AG08396 (cell line): Measurements from ENCODE around the gene ERCC1.
A peak's percentile ranks its signal among the peaks of the same experiment; 100 is the strongest.

ENCODE experiments used
- DNase-seq: peaks from one replicate; pipeline ENCODE4 v3.0.0; 2012; ENCODE audit warnings: low spot score, mixed read lengths

ERCC1 gene

DNA sequence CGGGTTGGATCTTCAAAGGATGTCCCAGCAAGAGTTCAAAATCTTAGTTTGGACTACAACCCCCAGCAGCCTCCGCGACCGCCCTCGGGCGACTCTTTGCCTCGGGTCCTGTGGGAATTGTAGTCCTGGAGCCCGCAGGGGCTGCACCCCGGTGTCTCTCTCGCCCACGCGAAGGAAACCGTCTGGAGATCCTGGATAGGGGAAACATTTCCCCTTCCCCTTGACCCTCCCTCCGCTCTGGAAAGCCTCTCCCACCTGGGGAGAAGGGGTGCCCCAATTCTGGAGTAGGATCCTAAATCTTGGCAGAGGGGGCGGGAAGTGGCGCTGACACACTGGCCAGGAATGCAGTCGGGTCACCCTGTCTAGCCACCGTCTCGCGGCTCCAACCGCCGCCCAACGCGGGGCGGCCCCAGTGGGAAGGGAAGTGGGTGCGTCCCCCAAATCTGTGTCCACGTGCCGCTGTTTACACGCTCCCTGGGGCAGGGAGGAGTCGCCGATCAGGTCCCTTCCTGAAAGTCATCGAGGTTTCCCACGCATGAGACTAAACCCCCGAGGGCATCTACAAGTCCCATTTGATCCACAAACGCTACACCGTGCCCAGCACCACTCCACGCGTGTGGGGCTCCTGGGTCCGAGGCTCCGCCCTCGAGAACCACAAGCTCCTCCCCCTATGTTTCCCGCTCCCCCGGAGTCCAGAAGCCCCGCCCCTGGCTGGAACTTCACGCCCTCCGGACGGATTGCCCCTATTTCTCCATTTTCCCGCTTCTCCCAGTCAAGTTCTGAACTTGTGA is 18.1 kb downstream of the ERCC1 start:
- peak; percentile 92 for DNase-seq

DNA sequence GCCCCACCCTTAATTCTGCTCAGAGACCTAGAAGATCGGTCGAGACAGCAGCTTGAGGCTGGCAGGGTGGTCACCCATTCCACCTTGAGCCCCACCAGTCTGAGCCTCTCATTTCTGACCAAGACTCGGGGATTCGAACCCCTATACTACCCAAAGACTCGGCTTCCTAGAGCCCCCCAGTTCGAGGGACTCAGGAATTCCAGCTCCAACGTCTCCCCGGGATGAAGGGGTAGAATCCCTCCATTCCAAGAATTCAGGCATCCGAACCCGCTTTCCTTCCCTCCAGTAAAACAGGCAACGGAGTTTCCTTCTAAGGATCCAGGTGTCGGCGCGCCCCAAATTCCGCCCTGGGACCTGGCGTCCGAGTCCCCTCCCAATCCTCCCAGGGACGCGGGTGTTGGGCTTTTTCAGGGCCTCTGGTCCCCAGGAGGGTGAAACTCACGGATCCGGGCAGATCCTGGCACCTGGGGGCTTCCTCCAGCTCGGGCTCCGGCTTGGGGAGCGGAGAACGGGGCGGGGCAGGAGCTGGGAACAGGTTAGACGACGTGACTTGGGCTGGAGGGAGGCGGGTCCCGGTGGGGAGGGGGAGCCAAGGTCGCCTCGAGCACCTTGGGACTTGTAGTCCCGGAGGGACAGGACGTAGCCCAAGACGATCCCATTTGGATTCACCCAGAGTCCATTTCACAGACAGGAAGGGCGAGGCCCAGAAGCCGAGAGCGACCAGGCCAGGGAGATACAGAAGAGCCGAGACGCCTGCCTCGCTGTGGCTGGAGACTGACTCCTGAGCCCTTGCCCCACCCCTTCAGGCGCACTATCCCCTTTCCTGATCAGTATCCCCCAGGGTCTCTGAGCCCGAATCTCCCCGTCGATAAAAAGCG is 18.9 kb downstream of the ERCC1 start, which contains the start of gene PPP1R13L:
PPP1R13L (minus strand) TSS at position 513 of the 878 bp plus-strand sequence. CDS start 6,751 bp downstream, outside the sequence.
- DNase-seq, result peak; percentile 62

DNA sequence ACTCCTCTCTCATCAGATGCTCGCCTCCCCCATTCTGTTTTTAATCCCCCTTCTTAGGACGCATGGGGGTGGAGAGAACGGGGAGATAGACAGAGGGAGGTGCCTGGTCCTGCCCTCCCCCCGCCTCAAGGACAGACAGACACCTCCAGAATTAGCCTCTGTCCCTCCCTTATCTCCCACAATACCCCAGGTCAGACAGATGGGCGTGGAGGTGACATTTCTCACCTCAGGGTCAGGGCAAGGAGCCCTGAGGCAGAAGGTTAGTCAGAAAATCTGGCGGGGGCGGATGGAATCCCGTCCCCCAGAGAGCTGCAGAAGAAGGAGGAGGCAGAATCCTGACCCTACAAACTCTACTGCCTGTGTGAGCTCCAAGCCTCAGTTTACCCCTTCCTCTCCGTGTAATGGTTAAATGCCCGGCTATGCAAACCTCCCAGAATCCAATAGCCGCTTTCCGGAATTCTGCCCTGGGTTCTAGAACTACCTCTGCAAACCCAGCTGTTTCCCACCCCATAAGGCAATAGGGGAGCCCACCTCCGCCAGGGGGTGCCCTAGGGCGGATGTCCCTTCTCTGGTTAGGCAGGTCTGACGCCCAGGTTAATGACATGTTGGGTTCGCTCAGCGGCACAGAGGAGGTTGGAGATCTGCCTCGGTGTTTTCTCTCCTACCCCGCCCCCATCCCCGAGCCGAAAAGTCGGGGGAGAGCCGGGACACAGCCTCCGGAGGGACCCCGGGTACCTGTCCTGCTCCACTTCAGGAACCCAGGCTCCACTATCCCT is 19.7 kb downstream of the ERCC1 start:
- no peak for DNase-seq

DNA sequence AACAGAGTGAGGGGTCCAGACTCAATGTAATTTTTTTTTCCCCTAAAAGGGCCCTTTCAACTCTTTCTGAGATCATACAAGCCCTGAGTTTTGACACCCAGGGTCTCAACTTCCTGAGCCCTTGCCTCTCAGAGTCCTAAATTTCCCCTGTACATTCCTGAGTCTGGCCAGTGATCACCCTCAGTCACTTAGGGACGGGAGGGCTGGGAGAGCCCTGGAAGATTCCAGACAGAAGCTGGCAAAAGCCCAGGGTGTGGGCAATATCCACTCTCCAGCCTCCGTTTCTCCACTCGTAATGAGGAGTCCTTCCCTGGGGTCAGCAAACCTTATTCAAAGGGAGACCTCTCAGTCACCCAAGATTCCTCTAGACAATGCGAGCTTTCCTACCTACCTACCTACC is 20.4 kb downstream of the ERCC1 start:
- no peak for DNase-seq

- no peak for DNase-seq
Measured at GRCh38 chr19:45402298-45403061, 21.2 kb downstream of the ERCC1 start.

DNA sequence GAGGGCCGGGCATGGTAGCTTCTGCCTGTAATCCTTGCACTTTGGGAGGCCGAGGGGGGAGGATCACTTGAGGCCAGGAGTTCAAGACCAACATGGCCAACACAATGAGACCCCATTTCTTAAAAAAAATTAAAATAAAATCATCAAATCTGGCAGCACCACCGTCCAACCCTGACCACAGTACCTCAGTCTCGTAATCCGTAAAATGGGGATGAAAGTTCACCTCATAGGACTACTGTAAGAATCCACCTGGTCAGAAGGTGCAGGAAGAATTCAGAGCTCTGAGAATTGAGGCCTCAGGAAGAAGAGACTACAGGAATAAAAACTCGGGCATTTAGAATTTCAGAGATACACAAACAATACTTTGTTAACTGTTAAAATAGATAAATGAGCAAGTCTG is 21.9 kb downstream of the ERCC1 start:
- DNase-seq, result no peak

GRCh38 chr19:45400192-45400591 is 23.5 kb downstream of the ERCC1 start:
- no peak for DNase-seq

GRCh38 chr19:45395821-45396617 is 27.7 kb downstream of the ERCC1 start:
- DNase-seq, result no peak

DNA sequence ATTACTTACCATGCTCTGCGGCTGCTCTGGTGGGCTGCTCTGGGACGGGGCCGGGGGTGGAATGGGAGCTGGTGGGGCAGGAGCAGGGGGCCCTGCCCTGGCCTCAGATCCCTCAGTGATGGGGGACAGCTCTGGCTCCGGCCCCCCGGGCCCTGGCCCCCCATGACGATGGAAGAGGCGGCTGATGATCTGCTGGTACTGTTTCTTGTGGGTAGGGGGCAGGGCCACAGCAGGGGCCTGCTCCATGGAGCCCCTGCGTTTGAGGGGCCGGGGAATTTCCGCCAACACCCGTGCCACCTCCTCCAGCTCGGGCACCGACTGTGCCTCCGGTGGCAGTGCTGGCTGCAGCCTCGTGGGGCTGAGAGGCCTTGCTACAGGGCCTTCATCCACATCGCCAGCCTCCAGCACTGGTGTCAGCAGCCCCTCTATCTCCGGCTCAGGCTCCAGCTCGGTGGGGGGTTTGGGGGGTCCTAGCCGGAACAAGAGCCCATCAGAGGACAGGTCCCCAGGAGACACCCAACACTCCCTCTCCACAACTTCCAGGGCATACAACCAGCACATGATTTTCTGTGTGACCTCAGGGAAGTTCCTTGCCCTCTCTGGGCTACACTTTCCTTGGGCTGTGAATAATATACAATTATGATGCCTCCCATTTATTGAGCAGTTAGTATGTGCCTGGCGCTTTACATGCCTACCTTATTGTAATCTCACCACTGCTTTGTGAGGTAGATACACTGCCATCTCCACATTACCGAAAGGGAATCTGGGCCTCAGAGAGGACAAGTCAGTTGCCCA is 31.6 kb downstream of the ERCC1 start:
- no peak for DNase-seq

DNA sequence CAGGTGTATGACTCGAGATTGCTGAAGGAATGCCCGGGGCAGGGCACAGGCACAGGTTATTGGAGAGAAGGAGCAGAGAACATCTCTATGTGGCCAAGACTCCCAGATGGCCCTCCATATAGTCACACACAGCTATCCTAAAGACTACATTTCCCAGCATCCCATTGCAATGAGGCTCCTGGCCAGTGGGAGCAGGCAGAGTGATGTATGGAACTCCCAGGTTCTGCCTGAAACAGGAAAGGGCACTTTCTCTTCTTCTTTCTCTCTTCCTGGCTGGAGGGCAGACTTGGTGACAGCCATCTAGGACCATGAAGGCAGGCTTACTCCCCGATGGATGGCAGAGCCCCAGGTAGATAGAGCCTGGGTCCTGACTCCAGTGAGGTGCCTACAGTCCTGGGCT is 32.4 kb downstream of the ERCC1 start:
- peak; percentile 46 for DNase-seq

GRCh38 chr19:45385392-45386221 is 38.1 kb downstream of the ERCC1 start:
- no peak for DNase-seq

DNA sequence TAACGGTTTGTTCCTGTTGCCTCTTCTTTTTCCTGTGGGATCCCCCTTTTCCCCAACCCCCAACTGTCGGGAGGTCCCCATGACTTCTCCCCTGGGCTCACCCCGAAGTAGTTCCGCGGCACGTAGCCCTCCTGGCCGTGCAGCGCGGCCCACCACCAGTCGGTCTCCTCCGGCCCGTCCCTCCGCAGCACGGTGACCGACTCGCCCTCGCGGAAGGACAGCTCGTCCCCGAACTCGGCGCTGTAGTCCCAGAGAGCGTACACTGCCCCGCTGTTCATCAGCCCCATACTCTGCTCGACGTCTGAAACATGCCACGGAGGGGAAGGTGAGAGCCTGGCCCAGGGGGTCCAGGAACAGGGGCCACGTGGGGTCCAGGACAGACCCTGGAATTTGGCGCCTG is 41.3 kb downstream of the ERCC1 start:
- no peak for DNase-seq

DNA sequence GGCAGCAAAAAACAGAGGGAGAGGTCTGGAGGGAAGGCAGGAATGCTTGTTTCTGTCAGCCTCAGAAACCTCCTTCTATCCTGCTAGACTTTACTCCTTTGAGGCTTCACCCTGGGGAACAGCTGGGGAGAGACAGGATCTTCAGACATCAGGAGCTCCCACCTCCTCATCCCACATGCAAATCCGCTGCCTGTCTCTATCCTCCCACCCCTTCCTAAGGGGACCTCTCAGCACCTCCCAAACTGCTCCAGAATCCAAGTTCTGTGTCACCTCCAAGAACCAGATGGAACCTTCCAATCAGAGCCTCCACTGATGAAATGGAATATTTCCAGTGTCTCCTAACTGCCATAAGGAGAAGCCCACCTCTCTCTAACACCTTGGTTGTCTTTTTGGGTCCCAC is 43.6 kb downstream of the ERCC1 start:
- DNase-seq, result no peak

DNA sequence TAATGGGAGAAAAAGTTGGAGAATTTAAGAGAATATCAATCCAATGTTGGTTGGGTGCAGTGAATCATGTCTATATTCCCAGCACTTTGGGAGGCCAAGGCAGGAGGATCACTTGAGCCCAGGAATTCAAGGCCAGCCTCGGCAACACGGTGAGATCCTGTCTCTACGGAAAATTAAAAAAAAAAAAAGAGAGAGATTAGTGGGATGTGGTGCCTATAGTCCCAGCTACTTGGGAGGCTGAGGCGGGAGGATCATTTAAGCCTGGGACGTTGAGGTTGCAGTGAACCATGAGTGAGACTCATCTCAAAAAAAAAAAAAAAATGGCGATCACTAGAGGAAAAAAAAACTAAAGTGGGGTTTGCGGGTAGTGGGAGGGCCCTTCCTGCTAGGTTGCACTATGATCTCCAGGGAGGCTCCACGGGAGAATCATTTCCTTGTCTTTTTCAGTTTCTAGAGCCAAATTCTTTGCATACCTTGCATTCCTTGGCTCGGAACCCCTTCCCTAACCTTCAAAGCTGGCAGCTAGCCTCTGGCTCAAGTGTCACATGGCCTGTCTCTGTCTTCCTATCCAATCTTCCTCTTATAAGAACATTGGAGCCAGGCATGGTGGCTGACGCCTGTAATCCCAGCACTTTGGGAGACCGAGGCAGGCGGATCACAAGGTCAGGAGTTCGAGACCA is 47.5 kb downstream of the ERCC1 start:
- DNase-seq, result peak; percentile 81

- peak; percentile 100 for DNase-seq
Measured at GRCh38 chr19:45370410-45371204, 53.1 kb downstream of the ERCC1 start, which contains the start of gene ERCC2. TSS of gene ERCC2 (minus strand) at chr19:45370573. CDS start at chr19:45370540, 33 bp downstream.

DNA sequence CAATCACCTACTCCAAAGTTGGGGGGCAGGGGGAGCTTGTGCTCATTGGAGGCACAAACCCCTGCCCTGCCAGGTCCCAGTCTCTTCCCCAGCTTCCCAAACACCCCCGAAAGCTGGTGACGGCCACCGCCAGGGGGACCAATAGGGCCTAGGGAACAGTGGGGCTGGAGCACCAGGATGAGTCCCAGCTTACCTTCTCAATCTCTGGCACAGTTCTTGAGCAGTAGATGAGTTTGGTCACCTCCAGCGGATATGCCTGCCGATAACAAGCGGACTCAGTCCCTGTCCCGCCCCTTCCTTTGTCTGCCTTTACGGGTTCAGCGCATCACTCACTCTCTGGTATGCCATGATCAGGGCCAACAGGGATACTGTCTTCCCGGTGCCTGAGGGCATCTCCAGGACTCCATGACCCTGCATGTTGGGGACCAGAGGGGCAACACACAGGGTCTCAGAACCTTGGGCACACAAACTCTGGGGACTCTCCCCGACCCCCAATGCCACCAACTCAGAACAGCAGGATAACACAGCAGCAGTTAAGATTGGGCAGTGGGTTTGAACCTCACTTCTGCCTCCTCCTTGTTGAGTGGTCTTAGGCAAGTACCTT is 54.9 kb downstream of the ERCC1 start:
- no peak for DNase-seq

GRCh38 chr19:45368127-45368526 is 55.6 kb downstream of the ERCC1 start:
- DNase-seq, result no peak
